GM23338 (cell line): ENCODE results near the gene ZEB1. TPM values are rescaled to one million over a fixed set of nuclear protein-coding genes. Genes with fewer than 3 reads are reported as not detected.
A peak's percentile ranks its signal among the peaks of the same experiment; 100 is the strongest.

ENCODE experiments used
- ATAC-seq: fragments of 200-7000 bp; cut with Tn5 transposase; 3 replicates; pipeline ENCODE4 v1.9.1; 2020
- DNase-seq: peaks from one replicate; pipeline ENCODE4 v3.0.0-alpha.2; 2015; ENCODE audit warnings: low spot score
- H2AFZ ChIP-seq: fragments of 200-600 bp; sonication (generic); 2 replicates; pipeline ENCODE4 v1.8.0; 2016; ENCODE audit warnings: antibody characterized with exemption, mild to moderate bottlenecking, moderate library complexity
- H3F3A ChIP-seq: fragments of 200-600 bp; sonication (generic); replicated peaks from 2 replicates; pipeline ENCODE4 v1.8.0; 2017; ENCODE audit warnings: antibody characterized with exemption, mixed run types, low read depth
- H3K27ac ChIP-seq: fragments of 200-600 bp; sonication (generic); 2 replicates; pipeline ENCODE4 v1.6.1; 2016; ENCODE audit warnings: low read depth
- H3K27me3 ChIP-seq: fragments of 200-600 bp; sonication (generic); 2 replicates; pipeline ENCODE4 v1.8.0; 2016; ENCODE audit warnings: mild to moderate bottlenecking, mixed run types, moderate library complexity; ENCODE audit not compliant: insufficient read depth
- H3K36me3 ChIP-seq: fragments of 200-600 bp; sonication (generic); 2 replicates; pipeline ENCODE4 v1.8.0; 2016; ENCODE audit warnings: mild to moderate bottlenecking; ENCODE audit not compliant: insufficient read depth
- H3K4me1 ChIP-seq: fragments of 200-600 bp; sonication (generic); 2 replicates; pipeline ENCODE4 v1.8.0; 2016; ENCODE audit warnings: mild to moderate bottlenecking, moderate library complexity; ENCODE audit not compliant: insufficient read depth
- H3K4me2 ChIP-seq: fragments of 200-600 bp; sonication (generic); 2 replicates; pipeline ENCODE4 v1.7.1; 2017; ENCODE audit warnings: mixed run types
- H3K4me3 ChIP-seq: fragments of 200-600 bp; sonication (generic); 2 replicates; pipeline ENCODE4 v1.6.1; 2016; ENCODE audit warnings: mixed run types
- H3K79me2 ChIP-seq: fragments of 200-600 bp; sonication (generic); replicated peaks from 2 replicates; pipeline ENCODE4 v1.8.0; 2017; ENCODE audit warnings: mild to moderate bottlenecking; ENCODE audit not compliant: insufficient read depth
- H3K9me2 ChIP-seq: fragments of 200-600 bp; sonication (generic); 2 replicates; pipeline ENCODE4 v1.8.0; 2017; ENCODE audit not compliant: insufficient read depth
- H4K20me1 ChIP-seq: fragments of 200-600 bp; sonication (generic); replicated peaks from 2 replicates; pipeline ENCODE4 v1.8.0; 2017; ENCODE audit warnings: mild to moderate bottlenecking; ENCODE audit not compliant: insufficient read depth
- H3K27ac Mint-ChIP-seq: 2 replicates; pipeline ENCODE4 v1.8.0; 2020; ENCODE audit warnings: inconsistent platforms, mild to moderate bottlenecking, moderate library complexity, mixed read lengths
- H3K27me3 Mint-ChIP-seq: 3 replicates; pipeline ENCODE4 v1.8.0; 2022; ENCODE audit warnings: low read depth, mild to moderate bottlenecking, moderate library complexity, mixed read lengths, inconsistent platforms; ENCODE audit not compliant: insufficient read depth, poor library complexity
- H3K36me3 Mint-ChIP-seq: 3 replicates; pipeline ENCODE4 v1.8.0; 2021; ENCODE audit warnings: low read depth, mild to moderate bottlenecking, inconsistent platforms, moderate library complexity, mixed read lengths
- H3K4me1 Mint-ChIP-seq: 3 replicates; pipeline ENCODE4 v1.8.0; 2020; ENCODE audit warnings: mild to moderate bottlenecking, inconsistent platforms, mixed read lengths
- H3K4me3 Mint-ChIP-seq: 3 replicates; pipeline ENCODE4 v1.8.0; 2021; ENCODE audit warnings: moderate library complexity, mild to moderate bottlenecking, inconsistent platforms, mixed read lengths
- H3K9me3 Mint-ChIP-seq: 3 replicates; pipeline ENCODE4 v1.8.0; 2020; ENCODE audit warnings: moderate library complexity, mild to moderate bottlenecking, inconsistent platforms, mixed read lengths
- CTCF ChIP-seq, 2 experiments: fragments of 200-600 bp in 1 of 2; sonication (generic) in 1 of 2; conservative IDR thresholded peaks; 2 replicates each; pipeline versions ENCODE4 v1.5.1 to v1.6.1; 2016 to 2017; ENCODE audit warnings: antibody characterized with exemption in 2 of 2, low read depth in 2 of 2, mild to moderate bottlenecking in 2 of 2, moderate library complexity in 1 of 2
- ETS1 ChIP-seq: IDR thresholded peaks from 2 replicates; pipeline ENCODE4 v1.6.1; 2016; ENCODE audit warnings: antibody characterized with exemption
- EZH2 ChIP-seq: fragments of 200-600 bp; sonication (generic); IDR thresholded peaks from one replicate; pipeline ENCODE4 v1.8.0; 2017; ENCODE audit warnings: antibody characterized with exemption, mild to moderate bottlenecking, low read depth; ENCODE audit not compliant: unreplicated experiment
- EZH2phosphoT487 ChIP-seq: fragments of 200-600 bp; sonication (generic); IDR thresholded peaks from one replicate; pipeline ENCODE4 v1.8.1; 2018; ENCODE audit warnings: antibody characterized with exemption; ENCODE audit not compliant: unreplicated experiment
- JUNB ChIP-seq: IDR thresholded peaks from one replicate; pipeline ENCODE4 v1.6.1; 2016; ENCODE audit warnings: antibody characterized with exemption; ENCODE audit not compliant: unreplicated experiment
- POLR2AphosphoS5 ChIP-seq: IDR thresholded peaks from 2 replicates; pipeline ENCODE4 v1.6.1; 2016; ENCODE audit warnings: antibody characterized with exemption, low read depth
- STAT1 ChIP-seq: IDR thresholded peaks from one replicate; pipeline ENCODE4 v1.6.1; 2016; ENCODE audit warnings: antibody characterized with exemption; ENCODE audit not compliant: unreplicated experiment
- ZNF114 ChIP-seq: fragments of 250-450 bp; sonication (Bioruptor Pico); IDR thresholded peaks from 2 replicates; pipeline ENCODE4 v1.5.0; 2020; ENCODE audit warnings: mild to moderate bottlenecking, moderate library complexity
- ZNF331 ChIP-seq: fragments of 250-450 bp; sonication (Bioruptor Pico); IDR thresholded peaks from 2 replicates; pipeline ENCODE4 v1.5.0; 2020; ENCODE audit warnings: low read depth, mild to moderate bottlenecking, moderate library complexity
- ZNF462 ChIP-seq: fragments of 250-450 bp; sonication (Bioruptor Pico); IDR thresholded peaks from 2 replicates; pipeline ENCODE4 v1.5.0; 2020; ENCODE audit warnings: mild to moderate bottlenecking, moderate library complexity
- polyA plus RNA-seq: library from polyadenylated mRNA; unstranded; fragments of >200 nt; fragmentation: Nextera tagmentation; extraction: Ambion mirVana; gene quantifications from 2 replicates; pipeline ENCODE4 v1.2.1, GENCODE V29; 2016
- total RNA-seq: library from RNA; depleted of rRNA; stranded (reverse); fragments of >200 nt; shearing (Covaris generic); gene quantifications from 2 replicates; pipeline ENCODE4 v1.2.3, GENCODE V29; 2014
- TF ChIP-seq, protein P1 (sequence below): IDR thresholded peaks from one replicate; pipeline ENCODE4 v1.6.1; 2018; ENCODE audit warnings: antibody characterized with exemption; ENCODE audit not compliant: unreplicated experiment

Gene ZEB1
- total and polyA plus RNA-seq, 2 experiments from 2014 or later = 0.16 to 0.45 TPM

DNA sequence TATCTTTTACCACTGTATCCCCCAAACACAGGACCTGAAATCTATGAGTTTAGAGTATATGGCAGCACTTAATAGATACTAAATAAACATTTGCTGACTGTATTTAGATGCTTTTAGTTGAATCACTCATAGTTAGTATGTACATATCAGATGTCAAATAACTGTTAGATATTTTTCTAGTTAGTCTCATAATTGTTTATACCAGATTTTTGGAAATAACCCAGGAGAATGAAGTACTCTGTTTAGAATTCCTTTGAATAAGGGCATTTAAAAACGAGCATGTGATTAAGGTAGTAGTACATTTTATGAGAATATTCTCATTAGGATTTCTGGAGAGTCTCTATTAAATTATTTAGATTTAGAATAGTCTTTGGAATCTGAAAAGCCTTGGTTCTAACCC lies 22.3 kb upstream of the ZEB1 start (continued):
- TF ChIP-seq CTCF (conservative IDR thresholded peaks at IDR 0.05; ENCODE audit: low read depth in 2 of 2) (no peak), ZNF114 (no peak), EZH2phosphoT487 (no peak), POLR2AphosphoS5 (no peak), STAT1 (no peak), JUNB (no peak)

DNA sequence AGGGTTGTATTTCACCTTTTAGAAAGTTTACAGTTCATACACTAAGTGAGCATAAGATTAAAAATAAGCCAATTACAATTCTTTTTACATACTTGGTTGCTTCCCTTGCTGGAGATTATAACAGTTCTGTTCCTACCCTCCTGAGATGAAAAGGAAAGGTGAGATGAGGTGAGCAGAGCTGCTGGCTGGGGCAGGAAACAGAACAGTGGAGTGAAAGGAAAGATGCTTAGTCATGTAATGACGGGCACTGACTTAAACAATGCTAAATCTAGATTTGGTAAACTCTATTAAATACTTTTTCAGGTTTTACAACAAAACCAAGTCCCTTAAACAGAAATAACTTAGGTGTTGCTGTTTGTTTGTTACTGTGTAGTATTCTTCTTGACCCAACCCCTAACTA lies 19.9 kb upstream of the ZEB1 start:
- Histone ChIP-seq H3F3A (no peaks in the 10 kb centered on the region), H3K27ac (no peak overlapping the region), H3K9me2 (no peaks in the 10 kb centered on the region), H3K79me2 (no peaks in the 10 kb centered on the region), H3K27me3 (no peaks in the 10 kb centered on the region), H4K20me1 (no peaks in the 10 kb centered on the region), H3K4me3 (no peak overlapping the region), H3K4me2 (no peak overlapping the region), H3K4me1 (peaks cover 11% of the 10 kb centered on the region; the same call in 1 of the 2 replicates), H2AFZ (no peak overlapping the region), H3K36me3 (no peaks in the 10 kb centered on the region)
- H3K27me3 Mint-ChIP-seq = no peaks in the 10 kb centered on the region
- H3K4me3 Mint-ChIP-seq = no peak overlapping the region
- peak overlapping the region; percentile 43 for H3K27ac Mint-ChIP-seq
- H3K36me3 Mint-ChIP-seq = no peaks in the 10 kb centered on the region
- peaks cover 16% of the 10 kb centered on the region for H3K4me1 Mint-ChIP-seq
- no peak for DNase-seq
- no peaks in the 10 kb centered on the region for H3K9me3 Mint-ChIP-seq
- peak; percentile 63 for ATAC-seq
- TF ChIP-seq ZNF331 (no peak), ZNF462 (CRISPR knock-in tag) (no peak), EZH2 (no peak), JUNB (no peak), ZNF114 (no peak), STAT1 (no peak), ETS1 (no peak), POLR2AphosphoS5 (no peak)
- TF ChIP-seq, protein P1, sequence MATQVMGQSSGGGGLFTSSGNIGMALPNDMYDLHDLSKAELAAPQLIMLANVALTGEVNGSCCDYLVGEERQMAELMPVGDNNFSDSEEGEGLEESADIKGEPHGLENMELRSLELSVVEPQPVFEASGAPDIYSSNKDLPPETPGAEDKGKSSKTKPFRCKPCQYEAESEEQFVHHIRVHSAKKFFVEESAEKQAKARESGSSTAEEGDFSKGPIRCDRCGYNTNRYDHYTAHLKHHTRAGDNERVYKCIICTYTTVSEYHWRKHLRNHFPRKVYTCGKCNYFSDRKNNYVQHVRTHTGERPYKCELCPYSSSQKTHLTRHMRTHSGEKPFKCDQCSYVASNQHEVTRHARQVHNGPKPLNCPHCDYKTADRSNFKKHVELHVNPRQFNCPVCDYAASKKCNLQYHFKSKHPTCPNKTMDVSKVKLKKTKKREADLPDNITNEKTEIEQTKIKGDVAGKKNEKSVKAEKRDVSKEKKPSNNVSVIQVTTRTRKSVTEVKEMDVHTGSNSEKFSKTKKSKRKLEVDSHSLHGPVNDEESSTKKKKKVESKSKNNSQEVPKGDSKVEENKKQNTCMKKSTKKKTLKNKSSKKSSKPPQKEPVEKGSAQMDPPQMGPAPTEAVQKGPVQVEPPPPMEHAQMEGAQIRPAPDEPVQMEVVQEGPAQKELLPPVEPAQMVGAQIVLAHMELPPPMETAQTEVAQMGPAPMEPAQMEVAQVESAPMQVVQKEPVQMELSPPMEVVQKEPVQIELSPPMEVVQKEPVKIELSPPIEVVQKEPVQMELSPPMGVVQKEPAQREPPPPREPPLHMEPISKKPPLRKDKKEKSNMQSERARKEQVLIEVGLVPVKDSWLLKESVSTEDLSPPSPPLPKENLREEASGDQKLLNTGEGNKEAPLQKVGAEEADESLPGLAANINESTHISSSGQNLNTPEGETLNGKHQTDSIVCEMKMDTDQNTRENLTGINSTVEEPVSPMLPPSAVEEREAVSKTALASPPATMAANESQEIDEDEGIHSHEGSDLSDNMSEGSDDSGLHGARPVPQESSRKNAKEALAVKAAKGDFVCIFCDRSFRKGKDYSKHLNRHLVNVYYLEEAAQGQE = no peak
